NCI-H187 treated with DMSO at 0.1 percent for 48 hours (cell line): ENCODE data around the gene C19orf85.
"Not testable (repeated sequence)": the region's sequence is repeated elsewhere in the genome, so short reads cannot be mapped to it uniquely, and the experiment has no call there.

Experiments
- DNase-seq: peaks from one replicate; lab custom pipeline; 2025; lab: John Stamatoyannopoulos, UW

C19orf85 gene

GRCh38 chr19:55464662-55465054 is at the start of gene C19orf85:
Gene C19orf85, minus strand, starts transcription at chr19:55464751. Its CDS starts 197 bp downstream, at chr19:55464554.
- no peak for DNase-seq

GRCh38 chr19:55508120-55508519 is 43.6 kb upstream of the C19orf85 start:
- no peak for DNase-seq

DNA sequence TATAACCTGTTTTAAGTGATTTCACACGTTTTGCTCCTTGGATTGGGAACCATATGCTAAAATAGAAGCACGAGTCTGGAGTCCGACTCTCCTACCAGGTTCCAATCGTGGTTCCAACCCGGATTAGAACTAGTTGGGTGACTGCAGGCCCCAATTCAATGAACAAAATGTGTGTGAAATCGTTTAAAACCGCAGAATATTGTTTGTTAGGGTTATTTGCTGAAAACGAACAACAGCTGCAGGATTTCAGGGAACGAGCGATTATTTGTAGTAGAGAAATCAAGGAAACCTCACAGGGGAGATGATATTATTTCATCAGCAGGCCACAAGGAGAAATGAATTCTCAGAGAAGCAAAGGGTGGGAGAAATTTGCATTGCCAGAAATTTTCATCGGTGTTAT is 40.4 kb upstream of the C19orf85 start:
- DNase-seq: no peak

- DNase-seq: no peak
These were observed 39.7 kb upstream of the C19orf85 start for GRCh38 chr19:55504252-55504603.

DNA sequence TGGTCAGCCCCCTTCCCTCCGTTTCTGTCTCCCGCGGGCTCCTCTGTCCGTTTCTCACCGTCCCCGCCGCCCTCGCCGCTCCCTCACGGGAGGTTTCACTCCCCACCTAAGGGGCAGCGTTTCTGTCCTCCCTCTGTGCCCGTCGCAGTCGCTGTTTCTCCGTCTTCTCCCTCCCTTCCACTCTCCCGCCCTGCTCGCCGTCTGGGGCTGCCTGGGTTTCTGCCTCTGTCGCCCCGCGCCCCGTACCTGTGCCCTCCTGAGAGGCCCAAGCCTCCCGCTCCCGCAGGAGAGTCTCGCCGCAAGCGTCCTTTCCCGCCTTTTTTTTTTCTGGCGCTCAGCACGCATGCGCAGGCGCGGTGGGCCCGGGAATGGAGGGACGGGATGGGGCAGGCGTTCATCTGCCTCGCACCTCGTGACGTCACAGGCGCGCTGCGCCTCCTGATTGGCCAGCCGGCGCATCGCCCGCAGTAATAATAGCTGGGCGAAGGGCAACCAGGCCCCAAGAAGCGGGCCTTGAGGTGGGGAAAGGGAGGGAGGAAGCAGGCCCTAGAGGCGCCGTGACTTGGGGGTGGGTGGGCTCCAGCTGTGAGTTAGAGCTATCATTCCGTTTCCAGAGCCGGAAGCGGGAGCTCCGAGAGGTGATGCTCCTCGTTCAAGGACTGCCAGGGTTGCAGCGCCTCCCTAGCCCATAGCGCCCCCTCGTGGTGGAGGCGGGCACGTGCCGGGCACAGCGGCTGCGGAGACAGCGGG is 39.1 kb upstream of the C19orf85 start:
- DNase-seq: peak; percentile 41

- DNase-seq: no peak
These were observed 38.6 kb upstream of the C19orf85 start for GRCh38 chr19:55503157-55503501.

- DNase-seq: no peak
These were observed 37.8 kb upstream of the C19orf85 start for GRCh38 chr19:55502197-55502952.

DNA sequence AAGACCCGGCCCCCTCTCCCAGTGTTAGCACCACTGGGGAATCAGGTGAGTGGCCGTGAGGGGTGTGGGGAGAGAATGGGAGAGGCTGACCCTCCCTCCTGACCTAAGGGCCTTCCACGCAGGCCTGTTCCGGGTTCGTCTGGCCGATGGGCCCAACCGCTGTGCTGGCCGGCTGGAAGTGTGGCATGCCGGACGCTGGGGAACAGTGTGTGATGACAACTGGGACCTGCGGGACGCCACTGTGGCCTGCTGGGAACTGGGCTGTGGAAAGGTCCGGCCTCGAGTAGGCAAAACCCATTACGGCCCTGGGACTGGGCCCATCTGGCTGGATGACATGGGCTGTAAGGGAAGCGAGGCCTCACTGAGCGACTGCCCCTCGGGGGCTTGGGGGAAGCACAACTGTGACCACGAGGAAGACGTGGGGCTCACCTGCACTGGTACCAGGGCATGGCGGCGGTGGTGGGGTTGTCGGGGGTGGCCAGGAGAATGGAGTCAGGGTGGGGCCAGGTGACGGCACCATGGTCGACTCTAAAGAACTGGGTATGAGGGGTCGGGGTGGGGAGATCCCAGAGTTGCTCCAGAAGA is 35.9 kb upstream of the C19orf85 start:
- DNase-seq: no peak

GRCh38 chr19:55498246-55498840 is 33.8 kb upstream of the C19orf85 start:
- no peak for DNase-seq

DNA sequence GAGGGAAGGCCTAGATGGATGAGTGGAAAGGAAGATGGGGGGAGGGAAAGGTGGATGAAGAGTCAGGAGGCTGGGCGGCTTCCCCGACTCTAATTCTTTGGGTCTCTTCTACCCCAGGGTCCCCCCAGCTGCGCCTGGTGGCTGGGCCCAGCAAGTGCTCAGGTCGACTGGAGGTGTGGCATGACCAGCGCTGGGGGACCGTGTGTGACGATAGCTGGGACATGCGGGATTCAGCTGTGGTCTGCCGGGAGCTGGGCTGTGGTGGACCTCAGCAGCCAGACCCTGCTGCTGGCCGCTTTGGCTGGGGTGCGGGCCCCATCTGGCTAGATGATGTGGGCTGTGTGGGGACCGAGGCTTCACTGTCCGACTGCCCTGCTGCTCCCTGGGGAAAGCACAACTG is 33.2 kb upstream of the C19orf85 start:
- DNase-seq: no peak

GRCh38 chr19:55496820-55497219 is 32.3 kb upstream of the C19orf85 start:
- not testable (repeated sequence) for DNase-seq

- DNase-seq: no peak
These were observed 31.2 kb upstream of the C19orf85 start for GRCh38 chr19:55495646-55496349.

GRCh38 chr19:55494172-55494761 is 29.7 kb upstream of the C19orf85 start:
- no peak for DNase-seq

GRCh38 chr19:55493645-55494171 is 29.2 kb upstream of the C19orf85 start:
- no peak for DNase-seq

GRCh38 chr19:55493052-55493644 is 28.6 kb upstream of the C19orf85 start:
- DNase-seq: no peak

GRCh38 chr19:55492362-55492944 is 27.9 kb upstream of the C19orf85 start:
- no peak for DNase-seq

- no peak for DNase-seq
These were observed 27.2 kb upstream of the C19orf85 start for GRCh38 chr19:55491546-55492360.

DNA sequence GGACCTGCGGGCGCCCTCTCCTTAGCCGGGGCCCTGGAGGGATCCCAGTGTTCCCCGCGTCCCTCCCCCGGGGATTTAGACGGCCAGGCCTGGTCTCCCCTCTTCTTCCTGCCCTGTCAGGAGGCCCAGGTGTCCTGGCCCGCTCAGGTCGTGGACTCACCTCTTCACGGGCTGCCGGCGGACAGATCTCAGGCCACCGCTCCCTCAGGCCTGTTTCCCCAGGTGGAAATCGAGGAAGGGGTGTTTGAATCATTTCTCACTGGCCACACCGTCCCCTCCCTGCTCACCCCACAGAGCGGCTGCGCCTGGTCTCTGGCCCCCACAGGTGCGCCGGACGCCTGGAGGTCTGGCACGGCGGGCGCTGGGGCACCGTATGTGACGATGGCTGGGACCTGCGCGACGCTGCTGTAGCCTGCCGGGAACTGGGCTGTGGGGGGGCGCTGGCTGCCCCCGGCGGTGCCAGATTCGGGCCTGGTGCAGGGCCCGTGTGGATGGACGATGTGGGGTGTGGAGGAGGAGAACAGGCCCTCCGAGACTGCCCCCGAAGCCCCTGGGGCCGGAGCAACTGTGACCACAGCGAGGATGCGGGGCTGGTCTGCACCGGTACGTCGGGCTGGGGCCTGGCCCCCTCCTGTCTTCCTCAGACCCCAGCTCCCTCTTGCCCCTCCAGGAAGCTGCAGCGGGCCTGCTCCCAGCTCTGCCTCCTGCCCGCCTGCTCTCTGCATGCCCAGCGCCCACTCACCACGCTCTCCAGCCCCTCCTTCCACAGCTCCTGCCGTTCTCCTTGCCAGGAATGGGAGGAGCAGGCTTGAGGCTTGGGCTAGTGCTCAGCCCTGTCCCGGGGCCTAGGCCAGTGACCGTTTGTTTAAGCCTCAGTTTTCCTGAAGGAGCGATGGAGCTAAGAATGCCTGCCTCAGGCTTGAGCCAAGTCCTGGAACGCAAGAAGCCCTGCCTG is 26.2 kb upstream of the C19orf85 start:
- DNase-seq: no peak
